NCI-H1930 (cell line): ENCODE data around the gene POLR2J2.
"Not testable (repeated sequence)": the region's sequence is repeated elsewhere in the genome, so short reads cannot be mapped to it uniquely, and the experiment has no call there.

Experiments used
- DNase-seq, 2 experiments: peaks; one replicate each; lab custom pipeline; 2025; lab: John Stamatoyannopoulos, UW

POLR2J2 gene

GRCh38 chr7:102671166-102671955 is at the start of gene POLR2J2:
TSS of gene POLR2J2 (minus strand) at chr7:102671663. CDS start at chr7:102671601, 62 bp downstream.
- DNase-seq = not testable (repeated sequence)

- not testable (repeated sequence) for DNase-seq
Measured at GRCh38 chr7:102718491-102718890, 47.0 kb upstream of the POLR2J2 start.

GRCh38 chr7:102715718-102716117 is 44.3 kb upstream of the POLR2J2 start:
- DNase-seq = not testable (repeated sequence)

GRCh38 chr7:102714774-102715522 is 43.5 kb upstream of the POLR2J2 start:
- DNase-seq = not testable (repeated sequence)

- not testable (repeated sequence) for DNase-seq
Measured at GRCh38 chr7:102713691-102714080, 42.2 kb upstream of the POLR2J2 start.

- DNase-seq = not testable (repeated sequence)
Measured at GRCh38 chr7:102713011-102713690, 41.7 kb upstream of the POLR2J2 start.

- DNase-seq = not testable (repeated sequence)
Measured at GRCh38 chr7:102698962-102699750, 27.7 kb upstream of the POLR2J2 start.

GRCh38 chr7:102697642-102698512 is 26.4 kb upstream of the POLR2J2 start:
- not testable (repeated sequence) for DNase-seq

- DNase-seq = not testable (repeated sequence)
Measured at GRCh38 chr7:102696009-102696408, 24.5 kb upstream of the POLR2J2 start.

GRCh38 chr7:102695033-102695552 is 23.6 kb upstream of the POLR2J2 start:
- not testable (repeated sequence) for DNase-seq

GRCh38 chr7:102694008-102694407 is 22.5 kb upstream of the POLR2J2 start:
- DNase-seq = not testable (repeated sequence)

- DNase-seq = not testable (repeated sequence)
Measured at GRCh38 chr7:102690602-102691001, 19.1 kb upstream of the POLR2J2 start.

- DNase-seq = not testable (repeated sequence)
Measured at GRCh38 chr7:102689436-102690282, 18.2 kb upstream of the POLR2J2 start.

- not testable (repeated sequence) for DNase-seq
Measured at GRCh38 chr7:102688299-102689036, 17.0 kb upstream of the POLR2J2 start.

GRCh38 chr7:102682560-102682959 is 11.1 kb upstream of the POLR2J2 start:
- DNase-seq = not testable (repeated sequence)

- not testable (repeated sequence) for DNase-seq
Measured at GRCh38 chr7:102680780-102681179, 9.3 kb upstream of the POLR2J2 start.

- not testable (repeated sequence) for DNase-seq
Measured at GRCh38 chr7:102675545-102675944, 4.1 kb upstream of the POLR2J2 start.

- DNase-seq = not testable (repeated sequence)
Measured at GRCh38 chr7:102673447-102674067, 2.1 kb upstream of the POLR2J2 start.
